HepG2 (cell line): ENCODE data around the gene TIAM2. TPM values are rescaled to one million over a fixed set of nuclear protein-coding genes. Genes with fewer than 3 reads are reported as not detected.

Source experiments
- ATAC-seq: fragments of 200-7000 bp; cut with Tn5 transposase; 3 replicates; pipeline ENCODE4 v1.9.1; 2020; ENCODE audit warnings: mild to moderate bottlenecking, moderate library complexity
- BruUV-seq: library from RNA; stranded (reverse); fragments of 400-500 nt; replicated peaks from 2 replicates; lab custom pipeline; 2021; lab: Mats Ljungman, UMichigan
- CTCF ChIA-PET: fragments of 300-600 bp; formaldehyde crosslinking; extraction: SDS; loops from one replicate; lab custom pipeline; 2021; ENCODE audit warnings: low total read pairs, inconsistent platforms, low intra/inter-chr PET ratio; lab: Yijun Ruan, JAX
- POLR2A ChIA-PET: fragments of 350-600 bp; sonication (Branson Sonifier 250); formaldehyde crosslinking; loops from one replicate; lab custom pipeline; 2020; ENCODE audit warnings: antibody characterized with exemption, inconsistent platforms; lab: Yijun Ruan, JAX
- DNase-seq: peaks from one replicate; pipeline ENCODE4 v3.0.0-alpha.2; 2015; ENCODE audit warnings: low spot score
- FAIRE-seq: peaks from 3 replicates; lab custom pipeline; 2011; peaks lifted over from hg19 to GRCh38; lab: Jason Lieb, UNC
- H2AFZ ChIP-seq: one replicate; pipeline ENCODE4 v1.6.1; 2011; ENCODE audit warnings: low read length, inconsistent platforms
- H3K27ac ChIP-seq: fragments of 300-600 bp; 3 replicates; pipeline ENCODE4 v1.8.0; 2011; ENCODE audit warnings: mixed run types, mild to moderate bottlenecking, mixed read lengths, low read length, inconsistent platforms; ENCODE audit not compliant: insufficient read depth; ENCODE audit errors: extremely low read length
- H3K27me3 ChIP-seq, 2 experiments: fragments of 200-600 bp in 1 of 2; 2 replicates in 1 of 2; 3 replicates in 1 of 2; pipeline versions ENCODE4 v1.6.0 to v1.8.0; 2011; ENCODE audit warnings: low read length in 2 of 2, mild to moderate bottlenecking in 2 of 2, moderate library complexity in 2 of 2, inconsistent platforms in 1 of 2; ENCODE audit not compliant: insufficient read depth in 2 of 2, control insufficient read depth in 1 of 2
- H3K36me3 ChIP-seq, 2 experiments: fragments of 200-600 bp in 1 of 2; replicated peaks in 1 of 2; 2 replicates in 1 of 2; 3 replicates in 1 of 2; pipeline versions ENCODE4 v1.5.1 to v1.8.0; 2011; ENCODE audit warnings: low read length in 2 of 2, inconsistent platforms in 1 of 2; ENCODE audit not compliant: insufficient read depth in 2 of 2, control insufficient read depth in 1 of 2
- H3K4me1 ChIP-seq: 2 replicates; pipeline ENCODE4 v1.5.1; 2012; ENCODE audit warnings: low read length, inconsistent platforms; ENCODE audit not compliant: insufficient read depth
- H3K4me2 ChIP-seq: 2 replicates; pipeline ENCODE4 v1.6.0; 2011; ENCODE audit warnings: low read depth, low read length, inconsistent platforms
- H3K4me3 ChIP-seq, 3 experiments: fragments of 200-600 bp in 1 of 3; sonication (generic), shearing (Covaris generic) in 1 of 3; replicated peaks in 1 of 3; 2 replicates each; pipeline ENCODE4 v1.5.1; 2011 to 2016; ENCODE audit warnings: low read length in 3 of 3, inconsistent platforms in 2 of 3, low read depth in 2 of 3, mild to moderate bottlenecking in 2 of 3, control low read depth in 1 of 3, mixed read lengths in 1 of 3; ENCODE audit not compliant: insufficient read depth in 1 of 3
- H3K79me2 ChIP-seq: one replicate; pipeline ENCODE4 v1.6.1; 2011; ENCODE audit warnings: low read length, inconsistent platforms; ENCODE audit not compliant: insufficient read depth
- H3K9ac ChIP-seq: 2 replicates; pipeline ENCODE4 v1.6.0; 2011; ENCODE audit warnings: mild to moderate bottlenecking, low read depth, low read length, inconsistent platforms; ENCODE audit not compliant: insufficient read depth
- H3K9me3 ChIP-seq: 2 replicates; pipeline ENCODE4 v1.5.1; 2012; ENCODE audit warnings: mild to moderate bottlenecking, low read length
- H4K20me1 ChIP-seq: 2 replicates; pipeline ENCODE4 v1.6.0; 2011; ENCODE audit warnings: inconsistent platforms, mild to moderate bottlenecking, low read length, moderate library complexity; ENCODE audit not compliant: insufficient read depth
- BORCS8-MEF2B ChIP-seq: sonication (generic); formaldehyde crosslinking; IDR thresholded peaks from 2 replicates; pipeline ENCODE4 v1.8.0; 2022; ENCODE audit warnings: mild to moderate bottlenecking, missing genetic modification reagents
- CREM ChIP-seq, 2 experiments: sonication (generic) in 1 of 2; formaldehyde crosslinking in 1 of 2; IDR thresholded peaks; 2 replicates each; pipeline versions ENCODE4 v1.4.0 to v1.6.1; 2016 to 2020; ENCODE audit warnings: antibody characterized with exemption in 1 of 2, mild to moderate bottlenecking in 1 of 2, missing genetic modification reagents in 1 of 2
- ELF3 ChIP-seq: IDR thresholded peaks from 2 replicates; pipeline ENCODE4 v1.6.1; 2016; ENCODE audit warnings: missing genetic modification reagents, missing compliant biosample characterization
- MAF1 ChIP-seq: sonication (generic); formaldehyde crosslinking; IDR thresholded peaks from 2 replicates; pipeline ENCODE4 v1.5.0; 2020; ENCODE audit warnings: missing genetic modification reagents, borderline replicate concordance
- MAFK ChIP-seq, 2 experiments: IDR thresholded peaks in 1 of 2; conservative IDR thresholded peaks in 1 of 2; 2 replicates each; pipeline ENCODE4 v1.6.1; 2011; ENCODE audit warnings: improper control_type of control experiment in 2 of 2, low read length in 2 of 2
- RCOR2 ChIP-seq: IDR thresholded peaks from 2 replicates; pipeline ENCODE4 v1.6.1; 2016; ENCODE audit warnings: missing biosample characterization, missing genetic modification reagents
- XBP1 ChIP-seq: sonication (generic); formaldehyde crosslinking; IDR thresholded peaks from 2 replicates; pipeline ENCODE4 v1.5.0; 2020; ENCODE audit warnings: missing genetic modification reagents
- ZMYM4 ChIP-seq: sonication (generic); formaldehyde crosslinking; IDR thresholded peaks from 2 replicates; pipeline ENCODE4 v1.8.1; 2023; ENCODE audit warnings: mild to moderate bottlenecking, missing genetic modification reagents
- ZNF20 ChIP-seq: sonication (generic); formaldehyde crosslinking; IDR thresholded peaks from 2 replicates; pipeline ENCODE4 v1.4.0; 2020; ENCODE audit warnings: mild to moderate bottlenecking, moderate library complexity, missing genetic modification reagents
- ZNF430 ChIP-seq: sonication (generic); formaldehyde crosslinking; IDR thresholded peaks from 2 replicates; pipeline ENCODE4 v1.9.0; 2021; ENCODE audit warnings: mild to moderate bottlenecking, missing genetic modification reagents
- ZNF7 ChIP-seq: IDR thresholded peaks from 2 replicates; pipeline ENCODE4 v1.6.1; 2016; ENCODE audit warnings: missing biosample characterization, missing genetic modification reagents
- ZNF768 ChIP-seq: sonication (generic); formaldehyde crosslinking; IDR thresholded peaks from 2 replicates; pipeline ENCODE4 v1.4.0; 2020; ENCODE audit warnings: missing genetic modification reagents
- ZNF773 ChIP-seq: sonication (generic); formaldehyde crosslinking; IDR thresholded peaks from 2 replicates; pipeline ENCODE4 v1.4.0; 2020; ENCODE audit warnings: missing genetic modification reagents, borderline replicate concordance
- WGBS: methylation state at CpG from one replicate; pipeline ENCODE4 v1.1.6; 2017; ENCODE audit warnings: low lambda C conversion rate; 5-methylcytosine and 5-hydroxymethylcytosine counted together
- in situ Hi-C: cut with HindIII; loops from 2 replicates; pipeline ENCODE4 v1.10.0; 2017; ENCODE audit warnings: low pct_unique_long_range_greater_than_20kb; ENCODE audit not compliant: extremely low pct_ligation_motif_present
- intact Hi-C: fragments of 100-400 bp; cut with micrococcal nuclease; formaldehyde crosslinking; loops from one replicate; pipeline ENCODE4 v1.10.0; 2022; ENCODE audit not compliant: unreplicated experiment
- polyA plus RNA-seq, 8 experiments: library from polyadenylated mRNA; depleted of rRNA in 3 of 8; stranded (reverse) in 7 of 8; unstranded in 1 of 8; fragments of >200 nt; fragmentation: Illumina TruSeq in 4 of 8; extraction: Trizol in 4 of 8; gene quantifications; 2 replicates each; pipeline versions ENCODE4 v1.2.1 to v1.2.3, GENCODE V29; 2011 to 2016; ENCODE audit warnings: low read depth in 4 of 8, missing spikeins in 1 of 8, mixed read lengths in 1 of 8; ENCODE audit not compliant: insufficient read depth in 1 of 8
- total RNA-seq, 5 experiments: library from RNA; depleted of rRNA; stranded (reverse); fragments of >200 nt; fragmentation: Illumina TruSeq; extraction: Trizol; gene quantifications; 2 replicates each; pipeline ENCODE4 v1.2.3, GENCODE V29; 2016; ENCODE audit warnings: low read depth in 1 of 5
- TF ChIP-seq, protein P1 (sequence below): sonication (generic); formaldehyde crosslinking; IDR thresholded peaks from 2 replicates; pipeline ENCODE4 v1.9.0; 2022; ENCODE audit warnings: low read depth, missing genetic modification reagents

The TIAM2 gene
- total and polyA plus RNA-seq, 2 of the 13 experiments (the other 11 are each of a cell fraction or from before 2014, with no cell fraction given) = 4.1 to 4.5 TPM

DNA sequence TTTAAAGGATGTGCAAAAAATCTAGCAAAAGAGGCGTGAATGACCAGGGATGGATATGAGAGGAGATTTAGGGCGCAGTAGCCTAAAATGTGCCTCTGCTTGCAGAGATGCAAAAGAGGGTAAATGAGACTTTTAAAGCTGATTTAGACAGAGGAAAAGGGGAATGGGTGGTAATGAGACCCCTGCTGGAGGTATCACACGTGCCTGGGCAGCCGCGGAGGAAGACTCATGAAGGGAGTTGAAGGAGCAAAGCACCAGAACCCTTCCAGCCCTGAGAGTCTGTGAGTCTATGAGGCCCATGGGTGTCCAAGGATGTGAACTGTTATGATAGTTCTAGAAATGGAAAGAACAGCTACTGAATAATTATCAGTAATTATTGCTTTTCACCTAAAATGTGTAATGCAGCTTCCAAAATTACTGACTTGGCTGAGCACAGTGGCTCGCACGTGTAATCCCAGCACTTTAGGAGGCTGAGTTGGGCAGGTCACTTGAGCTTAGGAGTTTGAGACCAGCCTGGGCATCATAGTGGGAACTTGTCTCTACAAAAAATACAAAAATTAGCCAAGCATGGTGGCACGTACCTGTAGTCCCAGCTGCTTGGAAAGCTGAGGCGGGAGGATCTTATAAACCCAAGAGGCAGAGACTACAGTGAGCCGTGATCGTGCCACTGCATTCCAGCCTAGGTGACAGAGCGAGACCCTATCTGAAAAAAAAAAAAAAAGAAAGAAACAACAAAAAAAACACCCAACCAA lies 38.2 kb upstream of the TIAM2 start:
- in situ Hi-C loops (no loop called here), intact Hi-C loops (no loop called here)
- Histone ChIP-seq H2AFZ (no peak overlapping the region), H3K27ac (no peak overlapping the region), H4K20me1 (no peaks in the 10 kb centered on the region), H3K4me3 (no peak overlapping the region), H3K36me3 (no peaks in the 10 kb centered on the region), H3K4me2 (no peak overlapping the region), H3K4me1 (peaks cover 39% of the 10 kb centered on the region), H3K79me2 (no peaks in the 10 kb centered on the region), H3K9ac (no peak overlapping the region), H3K9me3 (no peaks in the 10 kb centered on the region), H3K27me3 (no peaks in the 10 kb centered on the region)
- no peak for ATAC-seq
- 92% methylated on average over 12 of the region's 12 CpGs for WGBS
- ChIA-PET CTCF (no interaction called here), POLR2A (no interaction called here)
- no peak for FAIRE-seq
- TF ChIP-seq XBP1 (CRISPR knock-in tag) (no peak), CREM (IDR thresholded peaks at IDR 0.05) (no peak), CREM (CRISPR knock-in tag; IDR thresholded peaks at IDR 0.05) (no peak), ZNF20 (CRISPR knock-in tag) (no peak), ZNF773 (no peak), MAFK (conservative IDR thresholded peaks at IDR 0.05 in 1 of 2, IDR thresholded peaks at IDR 0.05 in 1 of 2; ENCODE audit: low read length in 2 of 2) (no peak), ZNF7 (CRISPR knock-in tag) (no peak), ZNF768 (CRISPR knock-in tag) (no peak), MAF1 (no peak), RCOR2 (CRISPR knock-in tag) (no peak), ELF3 (CRISPR knock-in tag) (no peak), BORCS8-MEF2B (CRISPR knock-in tag) (no peak), ZMYM4 (CRISPR knock-in tag) (no peak), ZNF430 (CRISPR knock-in tag) (no peak)
- TF ChIP-seq, protein P1, sequence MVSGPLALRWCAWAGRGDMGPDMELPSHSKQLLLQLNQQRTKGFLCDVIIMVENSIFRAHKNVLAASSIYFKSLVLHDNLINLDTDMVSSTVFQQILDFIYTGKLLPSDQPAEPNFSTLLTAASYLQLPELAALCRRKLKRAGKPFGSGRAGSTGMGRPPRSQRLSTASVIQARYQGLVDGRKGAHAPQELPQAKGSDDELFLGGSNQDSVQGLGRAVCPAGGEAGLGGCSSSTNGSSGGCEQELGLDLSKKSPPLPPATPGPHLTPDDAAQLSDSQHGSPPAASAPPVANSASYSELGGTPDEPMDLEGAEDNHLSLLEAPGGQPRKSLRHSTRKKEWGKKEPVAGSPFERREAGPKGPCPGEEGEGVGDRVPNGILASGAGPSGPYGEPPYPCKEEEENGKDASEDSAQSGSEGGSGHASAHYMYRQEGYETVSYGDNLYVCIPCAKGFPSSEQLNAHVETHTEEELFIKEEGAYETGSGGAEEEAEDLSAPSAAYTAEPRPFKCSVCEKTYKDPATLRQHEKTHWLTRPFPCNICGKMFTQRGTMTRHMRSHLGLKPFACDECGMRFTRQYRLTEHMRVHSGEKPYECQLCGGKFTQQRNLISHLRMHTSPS (CRISPR knock-in tag) = no peak
- BruUV-seq = no TSS peak
- no peak for DNase-seq
